Parathyroid adenoma (tissue), 2 donors: ENCODE data around the gene SLC26A1.

Source experiments
- H2AFZ ChIP-seq: fragments of 300-600 bp; sonication (generic); one replicate; pipeline ENCODE4 v1.7.0; 2017; ENCODE audit warnings: antibody characterized with exemption, mild to moderate bottlenecking
- H3K27ac ChIP-seq: fragments of 300-600 bp; sonication (generic); one replicate; pipeline ENCODE4 v1.7.0; 2017
- H3K27me3 ChIP-seq: fragments of 300-600 bp; sonication (generic); one replicate; pipeline ENCODE4 v1.7.0; 2017; ENCODE audit warnings: low read length; ENCODE audit not compliant: control insufficient read depth, insufficient read depth
- H3K36me3 ChIP-seq: fragments of 300-600 bp; sonication (generic); one replicate; pipeline ENCODE4 v1.7.0; 2017; ENCODE audit warnings: low read length; ENCODE audit not compliant: control insufficient read depth, insufficient read depth
- H3K4me1 ChIP-seq: fragments of 300-600 bp; sonication (generic); one replicate; pipeline ENCODE4 v1.7.0; 2017; ENCODE audit warnings: control low read depth
- H3K4me2 ChIP-seq: fragments of 300-600 bp; sonication (generic); one replicate; pipeline ENCODE4 v1.7.0; 2017; ENCODE audit warnings: low read length
- H3K4me3 ChIP-seq: fragments of 300-600 bp; sonication (generic); one replicate; pipeline ENCODE4 v1.7.0; 2017; ENCODE audit warnings: low read depth, low read length
- H3K79me2 ChIP-seq: fragments of 300-600 bp; sonication (generic); one replicate; pipeline ENCODE4 v1.7.0; 2017; ENCODE audit warnings: control low read depth
- H3K9ac ChIP-seq: fragments of 300-600 bp; sonication (generic); one replicate; pipeline ENCODE4 v1.7.0; 2017; ENCODE audit warnings: mild to moderate bottlenecking
- H3K9me3 ChIP-seq: fragments of 300-600 bp; sonication (generic); one replicate; pipeline ENCODE4 v1.7.0; 2017; ENCODE audit warnings: low read length; ENCODE audit not compliant: control insufficient read depth
- TF ChIP-seq, protein P1 (sequence below): fragments of 300-600 bp; sonication (generic); IDR thresholded peaks from one replicate; pipeline ENCODE4 v1.7.0; 2017; ENCODE audit warnings: antibody characterized with exemption, mild to moderate bottlenecking
- donor health status: primary hyperparathyroidism.

The SLC26A1 gene

GRCh38 chr4:1014291-1015167 lies 21.3 kb upstream of the SLC26A1 start:
- Histone ChIP-seq H3K4me2 (no peak overlapping the region), H3K27ac (no peak overlapping the region), H3K9me3 (no peaks in the 10 kb centered on the region), H2AFZ (no peak overlapping the region), H3K79me2 (no peaks in the 10 kb centered on the region), H3K9ac (no peak overlapping the region), H3K36me3 (no peaks in the 10 kb centered on the region), H3K4me3 (no peak overlapping the region), H3K27me3 (no peaks in the 10 kb centered on the region), H3K4me1 (no peaks in the 10 kb centered on the region)
- TF ChIP-seq, protein P1, sequence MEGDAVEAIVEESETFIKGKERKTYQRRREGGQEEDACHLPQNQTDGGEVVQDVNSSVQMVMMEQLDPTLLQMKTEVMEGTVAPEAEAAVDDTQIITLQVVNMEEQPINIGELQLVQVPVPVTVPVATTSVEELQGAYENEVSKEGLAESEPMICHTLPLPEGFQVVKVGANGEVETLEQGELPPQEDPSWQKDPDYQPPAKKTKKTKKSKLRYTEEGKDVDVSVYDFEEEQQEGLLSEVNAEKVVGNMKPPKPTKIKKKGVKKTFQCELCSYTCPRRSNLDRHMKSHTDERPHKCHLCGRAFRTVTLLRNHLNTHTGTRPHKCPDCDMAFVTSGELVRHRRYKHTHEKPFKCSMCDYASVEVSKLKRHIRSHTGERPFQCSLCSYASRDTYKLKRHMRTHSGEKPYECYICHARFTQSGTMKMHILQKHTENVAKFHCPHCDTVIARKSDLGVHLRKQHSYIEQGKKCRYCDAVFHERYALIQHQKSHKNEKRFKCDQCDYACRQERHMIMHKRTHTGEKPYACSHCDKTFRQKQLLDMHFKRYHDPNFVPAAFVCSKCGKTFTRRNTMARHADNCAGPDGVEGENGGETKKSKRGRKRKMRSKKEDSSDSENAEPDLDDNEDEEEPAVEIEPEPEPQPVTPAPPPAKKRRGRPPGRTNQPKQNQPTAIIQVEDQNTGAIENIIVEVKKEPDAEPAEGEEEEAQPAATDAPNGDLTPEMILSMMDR, result no peak

- Histone ChIP-seq H3K36me3 (no peaks in the 10 kb centered on the region), H3K4me1 (no peaks in the 10 kb centered on the region), H3K27ac (no peak overlapping the region), H2AFZ (no peak overlapping the region), H3K9ac (no peak overlapping the region), H3K27me3 (no peaks in the 10 kb centered on the region), H3K4me2 (no peak overlapping the region), H3K4me3 (no peak overlapping the region), H3K9me3 (no peaks in the 10 kb centered on the region), H3K79me2 (no peaks in the 10 kb centered on the region)
- TF ChIP-seq, protein P1, result no peak
These were observed 20.2 kb upstream of the SLC26A1 start for GRCh38 chr4:1013225-1014073.

GRCh38 chr4:1012034-1012739 lies 19.0 kb upstream of the SLC26A1 start:
- no peak overlapping the region for H3K9ac ChIP-seq
- H3K79me2 ChIP-seq, result no peaks in the 10 kb centered on the region
- no peaks in the 10 kb centered on the region for H3K27me3 ChIP-seq
- no peaks in the 10 kb centered on the region for H3K36me3 ChIP-seq
- no peak overlapping the region for H3K27ac ChIP-seq
- H3K4me3 ChIP-seq, result peak overlapping the region; percentile 40
- TF ChIP-seq, protein P1, result no peak
- no peaks in the 10 kb centered on the region for H3K9me3 ChIP-seq
- H3K4me1 ChIP-seq, result no peaks in the 10 kb centered on the region
- peak overlapping the region; percentile 56 for H2AFZ ChIP-seq
- H3K4me2 ChIP-seq, result peak overlapping the region; percentile 76

DNA sequence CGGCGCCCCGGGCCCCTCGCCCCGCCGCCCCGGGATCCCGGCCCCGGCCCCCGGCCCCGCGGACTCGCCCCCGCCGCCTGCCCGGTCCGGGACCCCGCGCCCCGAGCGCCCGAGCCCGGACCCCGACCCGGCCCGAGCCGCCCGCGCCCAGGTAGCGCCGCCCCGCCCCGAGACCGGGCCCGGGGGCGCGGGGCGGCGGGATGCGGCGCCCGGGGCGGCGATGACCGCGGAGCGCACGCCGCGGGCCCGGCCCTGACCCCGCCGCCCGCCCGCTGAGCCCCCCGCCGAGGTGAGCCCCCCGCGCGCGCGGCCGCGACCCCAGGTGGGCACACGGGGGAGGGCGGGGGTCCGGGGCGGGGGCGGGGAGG lies 18.4 kb upstream of the SLC26A1 start:
- Histone ChIP-seq H3K36me3 (no peaks in the 10 kb centered on the region), H3K79me2 (no peaks in the 10 kb centered on the region), H2AFZ (no peak overlapping the region), H3K4me1 (no peaks in the 10 kb centered on the region), H3K4me2 (no peak overlapping the region), H3K4me3 (no peak overlapping the region), H3K27me3 (no peaks in the 10 kb centered on the region), H3K9ac (no peak overlapping the region), H3K27ac (no peak overlapping the region), H3K9me3 (no peaks in the 10 kb centered on the region)
- TF ChIP-seq, protein P1, result no peak
